Inferior parietal cortex (tissue), 1 donor: ENCODE results near the gene ELOVL2.

ENCODE experiments used
- DNase-seq: peaks from one replicate; pipeline ENCODE4 v3.0.0-alpha.2; 2016; ENCODE audit errors: extremely low spot score

ELOVL2 gene

DNA sequence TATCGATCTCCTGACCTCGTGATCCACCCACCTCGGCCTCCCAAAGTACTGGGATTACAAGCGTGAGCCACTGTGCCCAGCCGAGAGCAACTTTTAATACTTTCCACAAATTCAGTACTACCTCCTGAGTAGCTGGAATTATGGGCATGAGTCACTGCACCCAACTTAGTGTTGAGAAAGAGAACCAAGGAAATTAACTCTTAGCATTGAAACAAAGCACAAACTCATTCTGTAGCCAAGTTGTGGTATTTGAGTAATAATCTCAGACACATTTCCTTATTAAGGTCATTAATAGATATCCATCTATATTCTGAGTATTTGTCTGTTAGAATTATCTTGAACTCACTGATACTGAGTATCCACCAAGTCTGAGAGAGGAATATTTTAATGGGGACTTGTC, 14.3 kb upstream of the ELOVL2 start:
- no peak for DNase-seq

DNA sequence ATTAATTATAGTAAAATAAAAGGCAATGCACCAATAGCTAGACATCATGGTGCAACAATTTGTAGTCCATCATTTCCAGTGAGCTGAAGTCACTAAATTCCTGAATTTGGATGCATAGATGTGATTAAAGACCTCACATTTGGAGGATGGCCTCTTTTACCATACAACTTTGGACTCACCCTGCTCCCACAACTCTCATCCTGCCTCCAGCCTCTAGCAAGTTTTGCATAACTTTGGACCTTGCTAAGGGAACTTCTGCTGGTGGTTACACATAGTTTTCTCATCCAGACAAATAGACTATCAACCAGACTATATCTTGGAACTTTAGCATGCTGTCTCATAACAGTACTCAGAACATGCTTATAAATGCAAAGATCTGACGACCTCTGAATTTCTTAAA, 12.8 kb upstream of the ELOVL2 start:
- no peak for DNase-seq

DNA sequence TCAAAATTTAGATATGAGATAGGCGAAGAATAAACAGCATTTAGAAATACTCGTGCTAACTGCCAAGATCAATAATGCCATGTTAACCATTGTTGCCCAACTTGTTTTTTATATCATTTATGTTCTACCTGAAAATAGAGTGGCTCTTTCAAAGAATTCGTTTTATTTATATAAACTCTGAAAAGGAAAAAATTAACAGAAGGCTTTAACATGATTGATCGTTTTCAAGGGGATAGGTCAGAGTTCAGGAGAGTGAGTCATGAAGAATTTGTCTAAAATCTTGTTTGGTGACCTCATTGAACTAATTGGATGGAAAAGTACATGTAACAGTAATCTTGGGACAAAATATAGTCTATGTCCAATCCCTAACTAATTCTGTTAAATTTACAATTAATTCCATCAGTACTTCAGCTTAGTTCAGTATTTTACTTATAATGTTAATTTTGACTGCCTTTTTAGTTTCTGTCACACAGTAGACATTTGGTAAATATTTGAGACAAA, 11.1 kb upstream of the ELOVL2 start:
- DNase-seq: no peak

DNA sequence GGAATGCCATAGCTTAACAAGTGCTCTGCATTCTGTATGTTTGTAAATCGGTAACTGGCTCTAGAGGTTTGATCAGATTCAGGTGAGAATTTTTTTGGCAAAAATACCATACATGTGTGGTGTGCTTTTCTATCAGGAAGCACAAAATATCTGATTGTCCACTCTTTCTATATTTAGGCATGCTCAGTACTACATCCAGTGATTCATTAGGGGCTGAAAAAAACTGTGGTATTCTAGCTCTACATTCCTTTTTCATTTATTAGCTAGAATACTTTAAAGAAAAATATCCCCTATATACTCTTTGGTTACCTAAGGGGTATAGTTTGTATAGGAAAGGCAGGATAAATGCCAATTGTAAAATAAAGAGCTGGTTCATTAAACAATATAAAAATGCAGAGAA, 10.6 kb upstream of the ELOVL2 start:
- DNase-seq: no peak

DNA sequence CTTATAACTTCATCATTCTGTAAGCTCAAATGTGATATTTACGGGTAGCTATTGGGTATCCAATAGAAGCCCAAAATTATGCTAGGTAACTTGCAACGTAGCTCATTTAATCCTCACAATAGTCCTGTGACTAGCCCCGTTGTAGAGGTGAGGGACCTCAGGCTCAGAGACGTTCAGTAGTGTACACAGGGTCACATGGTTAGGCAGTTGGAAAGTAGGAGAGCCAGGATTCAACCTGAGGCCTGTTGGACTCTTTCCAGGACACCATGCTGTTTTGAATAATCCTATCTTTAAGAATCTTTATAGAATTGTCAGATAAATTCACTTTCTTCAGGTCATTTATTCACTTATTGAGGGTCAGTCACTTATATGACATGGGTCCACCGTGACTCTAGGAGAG, 9.2 kb upstream of the ELOVL2 start:
- DNase-seq: no peak

DNA sequence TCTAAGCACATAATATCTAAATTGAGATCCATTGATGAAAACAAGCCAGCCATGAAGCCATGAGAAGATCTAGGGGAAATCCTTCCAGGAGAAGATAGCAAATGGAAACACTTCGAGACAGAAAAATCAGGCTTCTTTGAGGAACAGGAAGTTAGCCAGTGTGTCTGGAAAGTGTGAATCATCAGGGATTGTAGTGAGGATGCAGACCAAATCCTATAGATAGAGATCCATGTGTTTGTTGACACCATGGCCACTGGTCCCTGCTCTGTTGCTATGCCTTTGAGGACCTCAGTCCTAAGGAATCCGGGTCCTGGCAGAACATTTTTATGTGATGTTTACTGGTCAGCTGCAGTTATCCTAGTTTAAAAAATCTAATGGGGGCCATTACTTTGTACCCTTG, 6.6 kb upstream of the ELOVL2 start:
- DNase-seq: no peak

DNA sequence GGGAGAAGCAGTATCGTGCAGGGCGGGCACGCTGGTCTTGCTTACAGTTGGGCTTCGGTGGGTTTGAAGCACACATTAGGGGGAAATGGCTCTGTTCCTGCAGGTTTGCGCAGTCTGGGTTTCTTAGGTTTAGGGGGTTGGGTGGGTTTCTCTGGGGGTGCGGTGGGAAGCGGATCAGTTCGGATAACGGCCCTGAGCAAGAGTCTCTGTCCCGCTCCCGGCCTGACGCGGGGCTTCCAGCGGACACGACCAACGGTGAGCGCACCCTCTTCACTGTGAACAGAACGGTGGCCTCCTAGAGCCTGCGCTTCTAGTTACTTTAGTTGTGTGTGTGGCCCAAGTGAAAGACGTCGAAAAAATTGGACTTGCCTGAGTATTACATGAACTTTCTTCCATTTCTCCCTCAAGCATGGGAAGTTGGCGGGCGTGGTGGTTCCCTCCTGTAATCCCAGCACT, 635 bp upstream of the ELOVL2 start:
- DNase-seq: no peak

DNA sequence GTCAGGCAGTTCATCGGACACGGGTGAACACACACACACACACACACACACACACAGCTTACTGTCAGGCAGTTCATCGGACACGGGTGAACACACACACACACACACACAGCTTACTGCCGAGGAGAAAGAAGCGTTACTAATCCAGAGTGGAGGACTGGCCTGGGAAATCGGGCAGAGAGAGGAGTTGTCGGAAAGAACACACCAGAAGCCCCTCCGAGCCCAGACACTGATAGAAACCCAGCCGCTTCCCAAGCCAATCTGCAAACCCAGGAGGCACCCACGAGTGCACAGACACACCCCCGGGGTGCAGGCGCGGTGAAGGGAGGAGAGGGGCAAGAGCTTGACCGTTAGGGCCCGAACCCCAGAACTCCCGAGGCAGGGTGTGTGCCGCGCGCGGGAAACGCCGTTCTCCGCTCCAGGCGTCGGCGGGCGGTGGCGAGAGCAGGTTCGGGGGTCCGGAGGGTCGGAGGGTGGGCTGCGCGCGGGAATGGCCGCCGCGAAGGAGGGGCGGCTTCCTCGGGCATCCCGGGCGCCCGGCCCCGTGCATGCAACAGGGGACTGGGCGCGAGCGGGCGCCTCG, 636 bp downstream of the ELOVL2 start:
- DNase-seq: no peak

DNA sequence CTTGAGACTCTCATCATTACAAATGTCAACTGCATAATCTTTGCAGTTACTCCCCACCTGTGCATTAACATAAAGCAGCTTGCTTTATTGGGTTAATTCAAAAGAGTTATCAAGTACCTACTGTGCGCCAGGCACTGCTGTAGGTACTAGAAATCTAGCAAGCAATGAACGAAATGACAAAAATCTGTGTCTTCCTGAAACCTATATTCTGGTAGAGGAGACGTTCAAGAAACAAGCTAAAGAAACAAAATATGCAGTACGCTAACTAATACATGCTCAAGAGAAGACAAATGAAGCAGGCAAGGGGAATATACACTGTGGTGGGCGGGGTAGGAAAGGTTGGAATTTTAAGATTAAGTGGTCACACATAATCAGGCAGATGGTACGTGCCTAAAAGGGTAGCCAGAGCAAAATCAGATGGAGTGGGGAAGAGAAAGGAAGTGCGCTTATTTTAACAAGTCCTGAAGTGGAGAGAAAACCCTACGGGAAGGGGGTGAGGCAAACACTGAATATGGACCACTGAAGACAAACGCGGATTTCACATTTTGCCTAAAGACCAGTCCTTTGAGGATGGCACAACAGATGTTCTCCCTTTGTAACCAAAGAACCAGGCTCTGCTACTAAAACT, 1.2 kb downstream of the ELOVL2 start:
- no peak for DNase-seq

DNA sequence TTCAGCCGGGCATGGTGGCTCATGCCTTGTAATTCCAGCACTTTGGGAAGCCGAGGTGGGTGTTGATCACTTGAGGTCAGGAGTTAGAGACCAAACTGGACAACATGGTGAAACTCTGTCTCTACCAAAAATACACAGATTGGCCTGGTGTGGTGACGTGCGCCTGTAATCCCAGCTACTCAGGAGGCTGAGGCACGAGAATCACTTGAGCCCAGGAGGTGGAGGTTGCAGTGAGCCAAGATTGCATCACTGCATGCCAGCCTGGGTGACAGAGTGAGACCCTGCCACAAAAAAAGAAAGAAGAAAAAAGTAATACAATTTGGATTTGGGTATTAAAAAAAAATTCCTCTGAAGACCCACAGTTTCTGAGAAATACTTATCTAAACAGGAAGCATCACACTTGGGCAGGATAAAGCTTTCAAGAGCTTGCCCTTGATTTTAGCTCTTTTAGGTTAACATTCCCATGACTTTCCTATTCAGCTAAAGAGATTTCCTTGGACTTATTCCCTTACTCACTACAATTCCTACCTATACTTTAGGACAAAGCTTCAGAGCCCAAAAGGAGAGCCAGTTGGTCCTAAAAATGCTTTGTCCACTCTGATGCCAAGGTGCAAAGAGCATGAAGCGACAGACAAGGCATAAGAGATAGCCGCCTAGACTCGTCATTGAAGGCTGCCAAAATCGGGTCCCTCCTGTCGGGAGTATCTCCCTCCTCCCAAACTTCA, 1.9 kb downstream of the ELOVL2 start:
- DNase-seq: no peak

DNA sequence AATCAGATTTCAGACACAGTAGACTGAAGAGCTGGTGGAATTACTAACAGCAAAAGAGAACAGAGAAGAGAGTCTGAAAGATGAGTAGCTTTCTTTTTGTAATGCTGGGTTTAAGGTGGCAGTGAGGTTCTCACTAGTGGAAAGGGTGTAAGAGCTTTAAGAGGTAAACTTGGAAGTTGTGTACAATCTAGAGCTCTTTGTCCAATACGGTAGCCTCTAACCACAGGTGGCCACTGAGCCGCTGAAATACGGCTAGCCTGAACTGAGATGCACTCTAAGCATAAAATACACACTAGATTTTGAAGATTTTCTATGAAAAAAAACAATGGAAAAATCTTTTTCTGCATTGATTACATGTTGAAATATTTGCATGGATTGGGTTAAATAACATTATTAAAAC, 4.0 kb downstream of the ELOVL2 start:
- no peak for DNase-seq

DNA sequence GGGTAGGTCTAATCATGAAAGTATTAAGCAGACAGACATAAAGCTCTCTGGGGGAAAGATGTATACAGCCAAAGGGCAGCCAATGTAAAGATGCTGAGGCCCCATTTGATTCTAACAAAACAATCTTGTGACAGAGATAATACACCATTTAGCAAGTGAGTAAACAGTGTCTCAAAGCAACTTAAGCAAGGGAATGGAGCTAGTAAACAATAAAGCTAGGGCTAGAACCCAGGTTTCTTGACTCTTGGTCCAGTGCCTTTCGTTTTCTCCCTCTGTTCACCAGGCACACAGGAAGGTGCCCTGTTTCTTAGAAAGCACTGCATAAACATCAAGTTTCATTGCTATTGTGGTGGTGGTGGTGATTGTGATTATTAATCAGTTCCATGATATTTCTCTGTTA, 5.1 kb downstream of the ELOVL2 start:
- DNase-seq: no peak

DNA sequence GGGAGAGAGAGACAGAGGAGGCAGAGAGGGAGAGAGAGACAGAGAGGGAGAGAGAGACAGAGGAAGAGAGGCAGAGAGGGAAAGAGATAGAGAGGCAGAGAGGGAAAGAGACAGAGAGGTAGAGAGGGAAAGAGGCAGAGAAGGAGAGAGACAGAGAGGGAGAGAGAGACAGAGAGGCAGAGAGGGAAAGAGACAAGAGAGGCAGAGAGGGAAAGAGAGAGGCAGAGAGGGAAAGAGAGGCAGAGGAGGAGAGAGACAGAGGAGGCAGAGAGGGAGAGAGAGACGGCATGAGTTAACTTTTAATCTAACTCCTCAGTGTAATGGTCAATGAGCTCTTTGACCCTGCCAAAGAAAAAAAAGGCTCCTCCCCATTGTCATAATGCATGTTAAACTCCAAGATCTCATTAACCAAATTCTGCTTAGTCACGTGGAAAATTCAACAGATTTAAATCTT, 7.1 kb downstream of the ELOVL2 start:
- DNase-seq: no peak

DNA sequence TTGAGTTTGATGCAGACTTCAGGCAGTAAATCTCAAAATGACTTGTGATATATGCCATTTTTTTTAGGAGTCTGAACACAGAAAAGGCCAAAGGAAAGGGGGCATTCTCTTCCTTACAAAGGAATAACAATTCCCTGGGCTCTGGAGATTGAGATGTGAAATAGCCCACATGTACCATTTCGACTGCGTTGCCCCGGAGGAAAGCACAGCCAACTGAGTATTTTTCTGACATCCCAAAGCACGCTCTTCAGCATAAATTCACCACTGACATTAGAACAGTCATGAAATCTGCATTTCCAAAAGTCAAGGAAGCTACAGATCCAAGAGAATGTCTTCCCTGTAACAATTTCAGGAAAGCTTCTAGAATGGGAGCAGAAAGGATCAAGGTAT, 7.8 kb downstream of the ELOVL2 start:
- DNase-seq: no peak

DNA sequence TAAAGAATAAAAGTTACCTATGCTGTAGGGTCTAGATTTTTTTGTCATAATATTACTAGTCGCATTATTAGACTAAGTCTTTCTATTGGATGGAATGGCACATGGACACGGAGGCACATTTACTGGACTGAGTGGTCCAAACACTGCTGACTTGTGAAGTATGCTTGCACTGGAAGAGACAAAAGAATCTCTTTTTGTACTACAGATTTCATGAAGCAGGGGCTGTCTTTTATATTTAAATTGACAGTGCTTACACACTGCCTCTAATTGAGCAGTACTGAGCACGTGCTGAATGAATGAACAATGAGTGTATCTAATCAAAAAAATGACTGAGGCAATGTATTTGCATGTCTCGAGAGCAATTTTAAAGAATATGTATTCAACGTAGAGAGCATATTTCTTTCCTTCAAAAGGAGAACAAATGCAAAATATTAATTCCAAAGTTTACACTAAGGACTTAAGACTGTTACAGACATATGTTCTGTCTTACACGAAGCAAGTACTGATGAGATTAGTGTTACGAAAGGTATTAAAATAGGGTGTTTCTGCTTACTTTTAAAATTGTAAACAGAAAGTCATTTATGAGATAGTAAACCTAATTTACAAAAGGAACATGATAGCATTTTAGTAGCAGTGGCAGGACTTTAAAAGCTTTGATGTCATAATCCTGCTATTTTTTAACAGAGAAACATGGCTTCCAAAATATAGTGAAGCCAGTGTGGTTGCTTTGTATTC, 8.3 kb downstream of the ELOVL2 start:
- DNase-seq: no peak

DNA sequence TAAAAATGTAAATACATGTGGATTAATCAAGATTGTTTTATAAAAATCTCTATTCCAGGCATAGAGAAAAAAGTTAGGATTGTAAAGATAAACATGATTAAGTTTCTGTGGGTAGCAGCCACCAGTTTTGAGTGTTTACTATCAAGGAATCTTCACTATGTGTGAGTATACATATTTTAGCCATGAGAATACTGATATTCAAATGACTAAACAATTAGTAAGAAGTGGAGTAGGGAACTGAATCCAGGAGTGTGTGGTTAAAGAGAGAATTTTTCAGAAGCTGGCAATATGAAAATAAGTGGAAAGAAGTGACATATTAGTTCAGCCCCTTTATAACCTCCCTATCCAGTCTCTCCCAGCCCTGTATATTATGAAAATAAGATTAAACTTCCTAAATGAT, 10.3 kb downstream of the ELOVL2 start:
- DNase-seq: no peak

DNA sequence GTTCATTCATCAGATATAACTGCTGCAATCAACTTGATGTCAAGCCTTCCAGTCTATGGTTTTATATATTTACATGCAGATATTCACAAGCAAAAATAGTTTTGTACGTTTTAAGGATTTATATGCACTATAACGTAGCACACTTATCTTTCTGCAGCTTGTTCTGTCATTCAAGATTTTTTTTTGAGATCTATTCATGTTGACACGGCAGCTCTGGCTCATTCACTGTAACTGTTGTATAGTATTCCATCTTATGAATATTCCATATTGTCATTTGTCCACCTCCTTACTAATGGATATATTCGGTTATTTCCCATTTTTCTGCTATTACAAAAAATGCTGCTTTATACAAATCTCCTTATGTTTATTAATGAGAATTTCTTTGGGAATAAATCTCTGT, 13.2 kb downstream of the ELOVL2 start:
- no peak for DNase-seq

DNA sequence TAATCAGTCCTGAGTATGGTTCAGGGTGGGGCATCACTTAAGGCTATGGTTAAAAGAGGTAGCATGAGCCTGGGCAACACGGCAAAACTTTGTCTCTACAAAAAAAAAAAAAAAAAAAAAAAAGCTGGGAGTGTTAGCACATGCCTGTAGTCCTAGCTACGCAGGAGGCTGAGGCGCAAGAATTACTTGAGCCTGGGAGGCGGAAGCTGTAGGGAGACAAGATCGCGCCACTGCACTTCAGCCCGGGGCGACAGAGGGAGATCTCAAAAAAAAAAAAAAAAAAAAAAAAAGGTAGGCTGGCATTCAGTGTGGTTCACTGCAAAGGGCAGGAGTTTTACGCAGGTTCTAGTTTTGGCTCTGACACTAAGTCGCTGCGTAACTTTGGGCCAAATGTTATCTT, 15.1 kb downstream of the ELOVL2 start:
- DNase-seq: no peak

DNA sequence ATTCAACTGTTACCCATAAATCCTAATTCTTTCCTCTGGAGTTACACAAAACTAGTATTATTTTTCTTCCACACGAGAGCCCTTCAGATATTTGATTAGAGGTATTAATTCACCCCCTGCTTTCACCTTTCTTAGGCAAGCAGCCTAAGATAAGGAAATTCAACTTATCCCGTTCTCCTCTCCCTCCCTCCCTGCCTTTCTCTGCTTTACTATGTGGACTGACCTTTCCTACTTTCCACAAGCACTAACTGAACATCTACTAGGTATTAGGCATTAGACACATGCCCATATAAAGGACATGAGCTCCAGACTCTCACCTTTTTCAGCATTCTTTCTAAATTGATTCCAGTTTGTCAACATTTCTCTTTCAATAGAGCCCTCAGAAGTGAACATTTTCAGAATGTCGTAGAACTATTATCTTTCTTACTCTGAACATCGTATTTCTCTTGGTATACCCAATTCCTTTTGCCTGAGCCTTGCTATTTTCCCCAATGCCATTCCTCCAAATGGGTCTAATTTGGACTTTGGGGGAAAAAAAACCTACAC, 16.5 kb downstream of the ELOVL2 start:
- no peak for DNase-seq

DNA sequence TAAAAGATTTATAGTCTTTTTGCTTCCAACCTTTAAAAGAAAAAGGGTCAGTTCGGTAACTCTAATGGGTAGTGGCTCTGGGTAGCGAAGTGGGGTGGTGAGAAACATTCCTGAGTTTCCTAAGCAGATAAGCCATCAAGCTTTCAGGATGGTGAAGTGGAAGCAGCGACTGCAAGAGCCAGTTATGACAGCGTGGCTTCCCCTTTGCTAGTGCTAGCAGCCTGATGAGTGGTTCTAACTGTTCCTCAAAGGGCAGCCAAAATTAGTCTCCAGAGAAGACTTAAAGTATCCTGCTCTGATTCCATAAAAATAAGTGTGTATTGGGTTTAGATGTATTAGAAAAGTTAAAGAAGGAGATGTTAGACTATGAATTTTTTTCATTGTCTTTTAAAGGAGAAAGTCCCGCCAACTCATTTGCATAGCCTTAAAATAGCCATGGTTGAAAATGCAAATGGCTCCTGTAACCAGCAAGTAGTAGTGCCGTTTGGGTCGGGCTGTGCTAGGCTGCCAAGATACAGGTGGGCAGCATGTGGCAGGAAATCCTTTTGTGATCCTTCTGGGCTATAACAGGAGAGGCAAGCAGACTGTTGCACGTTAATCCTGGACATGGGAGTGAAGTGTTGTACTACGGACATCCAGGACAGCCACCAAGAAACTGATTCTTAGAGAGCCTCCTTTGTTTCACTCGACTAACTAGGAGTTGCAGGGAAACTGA, 18.0 kb downstream of the ELOVL2 start:
- no peak for DNase-seq

DNA sequence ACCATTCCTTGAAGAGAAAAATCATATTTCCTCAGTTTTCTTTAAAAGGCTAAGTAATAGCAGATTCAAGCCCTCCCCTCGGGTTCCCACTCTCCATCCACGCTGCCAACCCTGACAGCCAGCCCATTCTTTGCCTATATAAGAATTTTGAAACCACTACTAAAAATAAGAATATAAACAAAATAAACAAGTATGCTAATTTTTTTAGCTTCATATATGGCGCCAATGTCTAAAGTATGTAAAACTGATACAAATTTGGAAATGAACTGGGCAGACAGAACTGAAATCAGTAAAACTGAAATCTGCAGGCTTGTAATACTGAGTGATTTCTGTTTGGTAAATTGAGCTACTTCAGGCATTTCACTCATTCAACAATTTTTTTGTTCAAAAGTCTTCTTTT, 19.0 kb downstream of the ELOVL2 start:
- no peak for DNase-seq

DNA sequence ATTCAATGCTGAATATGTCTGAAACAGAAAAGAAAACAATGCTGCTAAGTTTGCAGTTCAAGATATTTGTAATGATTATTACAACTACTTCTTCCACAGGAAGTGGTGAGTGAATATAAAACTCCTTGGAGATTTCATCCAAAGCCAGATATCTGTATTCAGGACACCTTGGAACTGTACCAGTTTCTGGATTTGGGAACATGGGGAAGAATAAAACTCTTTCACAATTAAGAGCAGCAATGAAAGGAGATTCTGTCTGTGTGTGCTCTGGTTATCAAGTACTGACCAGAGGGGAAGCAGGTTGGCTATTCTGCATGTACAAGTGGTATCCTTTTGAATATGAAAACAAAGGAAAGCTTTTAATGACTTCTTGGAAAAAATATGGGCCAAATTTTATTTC, 21.1 kb downstream of the ELOVL2 start:
- DNase-seq: peak; percentile 51
